GM15510 (cell line): ENCODE results near the gene SEPTIN8.

ENCODE experiments used
- POLR2A ChIP-seq: IDR thresholded peaks from 3 replicates; pipeline ENCODE4 v1.6.1; 2011; ENCODE audit warnings: borderline replicate concordance; ENCODE audit not compliant: insufficient read length; ENCODE audit errors: extremely low read depth

The SEPTIN8 gene

DNA sequence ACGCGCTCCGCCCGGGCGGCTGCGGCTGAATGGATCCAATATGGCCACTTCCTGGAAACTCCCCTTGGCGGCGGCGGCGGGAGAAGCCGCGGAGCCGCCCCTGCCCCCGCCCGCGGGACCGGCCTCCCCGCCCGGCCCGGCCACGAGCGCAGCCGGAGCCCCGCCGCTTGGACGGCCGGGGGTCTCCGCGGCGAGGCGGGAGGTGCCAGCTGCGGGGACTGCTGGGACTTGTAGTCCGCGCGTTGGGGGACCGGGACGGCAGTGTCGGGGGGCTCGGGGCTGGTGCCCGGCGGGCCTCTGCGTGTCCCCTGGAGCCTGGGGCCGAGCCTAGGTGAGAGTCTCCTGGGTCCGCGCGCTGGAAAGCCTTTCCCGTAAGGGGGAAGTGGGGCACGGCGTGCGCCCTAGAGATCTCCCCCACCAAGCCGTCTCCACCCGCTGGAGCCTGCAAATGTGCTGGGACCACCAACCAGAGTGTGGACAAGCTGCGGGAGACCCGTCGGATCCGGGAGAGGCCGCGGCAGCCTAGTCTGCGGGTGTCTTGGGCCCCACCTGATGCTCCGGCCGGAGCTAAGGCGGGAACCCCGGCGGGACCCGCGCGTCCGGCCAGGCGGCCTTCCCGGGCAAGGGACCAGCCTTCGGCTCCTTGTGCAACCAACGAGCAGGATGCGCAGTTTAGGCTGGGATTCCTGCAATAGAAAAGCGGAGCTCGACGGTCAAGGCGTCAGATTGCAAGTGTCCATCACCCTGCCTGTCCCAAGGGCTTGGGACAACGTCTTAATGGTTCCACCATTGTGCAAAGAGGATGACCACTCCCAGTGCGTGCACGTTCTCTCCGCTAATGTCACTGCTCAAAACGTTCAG lies at the start of gene SEPTIN8:
SEPTIN8 (minus strand) TSS at position 31 of the 861 bp plus-strand sequence. CDS start 102 bp downstream, outside the sequence.
- TF ChIP-seq POLR2A, result peak; percentile 26

- no peak for TF ChIP-seq POLR2A
Measured at GRCh38 chr5:132826424-132827082, 49.5 kb upstream of the SEPTIN8 start.

GRCh38 chr5:132825834-132826391 lies 48.9 kb upstream of the SEPTIN8 start:
- TF ChIP-seq POLR2A, result no peak

- no peak for TF ChIP-seq POLR2A
Measured at GRCh38 chr5:132825033-132825833, 48.2 kb upstream of the SEPTIN8 start.

- no peak for TF ChIP-seq POLR2A
Measured at GRCh38 chr5:132824426-132824825, 47.4 kb upstream of the SEPTIN8 start.

DNA sequence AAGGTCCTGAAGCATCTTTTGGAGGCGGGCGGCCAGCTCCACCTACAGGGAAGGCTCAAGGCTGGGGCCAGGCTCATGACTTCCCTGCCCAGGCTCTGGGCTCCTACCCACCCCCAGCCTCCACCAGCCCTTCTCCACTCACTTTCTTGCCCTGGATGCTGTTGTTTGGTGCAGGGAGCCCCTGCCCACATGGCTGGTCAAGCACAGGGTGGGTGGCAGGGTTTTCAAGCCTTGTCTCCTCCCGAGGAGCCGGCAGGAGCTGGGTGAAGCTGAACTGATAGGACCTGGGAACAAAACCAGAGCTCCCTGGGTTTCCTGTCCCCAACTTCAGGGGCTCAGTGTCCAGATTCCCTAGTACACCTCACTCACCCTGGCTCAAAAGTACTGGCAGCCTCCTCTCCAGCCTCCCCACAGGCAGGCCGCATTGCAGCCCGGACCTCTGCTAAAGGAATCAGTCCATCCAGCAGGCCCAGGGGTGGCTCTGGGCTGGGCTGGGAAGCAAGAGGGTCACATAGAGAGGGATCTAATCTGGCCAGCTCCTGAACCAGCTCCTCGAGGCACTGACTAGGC lies 46.5 kb upstream of the SEPTIN8 start:
- TF ChIP-seq POLR2A, result no peak

- TF ChIP-seq POLR2A, result no peak
Measured at GRCh38 chr5:132822650-132823480, 45.8 kb upstream of the SEPTIN8 start.

DNA sequence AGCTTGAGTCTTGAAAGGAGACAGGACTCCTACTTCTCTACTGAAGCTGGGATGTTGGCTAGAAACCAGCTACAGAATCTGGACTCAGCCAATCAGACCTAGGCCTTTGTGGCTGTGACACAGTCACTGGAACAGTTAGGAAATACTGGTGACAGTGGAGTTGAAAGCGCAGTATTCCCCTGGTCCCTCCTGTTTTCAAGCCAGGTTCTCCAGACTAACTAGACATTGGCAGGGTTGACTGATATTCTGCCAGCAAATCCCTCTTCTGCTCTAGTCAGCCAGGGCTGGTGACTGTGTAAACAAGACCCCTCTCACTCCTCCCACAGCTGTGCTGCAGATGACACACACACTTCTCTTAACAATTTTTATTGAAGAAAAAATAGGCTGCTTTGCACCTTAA lies 44.8 kb upstream of the SEPTIN8 start:
- TF ChIP-seq POLR2A, result no peak

DNA sequence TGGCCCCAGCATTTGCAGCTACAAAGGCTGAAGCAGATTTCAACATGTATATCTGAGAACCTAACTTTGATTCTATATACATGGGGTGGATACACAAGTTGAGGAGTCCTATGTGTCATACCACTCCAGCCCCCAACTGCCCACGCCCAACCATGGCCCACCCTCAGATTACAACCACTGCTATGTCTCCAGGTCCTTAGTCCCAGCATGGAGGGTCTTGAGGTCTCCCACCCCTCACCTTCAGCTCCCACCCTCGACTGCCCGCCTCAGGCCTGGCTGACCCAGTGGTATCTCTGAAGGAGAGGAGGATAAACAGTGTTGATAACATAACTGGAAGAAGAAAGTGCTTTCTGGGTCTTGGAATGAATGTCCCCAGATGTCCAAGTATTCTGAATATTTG lies 44.3 kb upstream of the SEPTIN8 start:
- no peak for TF ChIP-seq POLR2A

- no peak for TF ChIP-seq POLR2A
Measured at GRCh38 chr5:132820162-132820754, 43.2 kb upstream of the SEPTIN8 start.

GRCh38 chr5:132819468-132819867 lies 42.4 kb upstream of the SEPTIN8 start:
- no peak for TF ChIP-seq POLR2A

DNA sequence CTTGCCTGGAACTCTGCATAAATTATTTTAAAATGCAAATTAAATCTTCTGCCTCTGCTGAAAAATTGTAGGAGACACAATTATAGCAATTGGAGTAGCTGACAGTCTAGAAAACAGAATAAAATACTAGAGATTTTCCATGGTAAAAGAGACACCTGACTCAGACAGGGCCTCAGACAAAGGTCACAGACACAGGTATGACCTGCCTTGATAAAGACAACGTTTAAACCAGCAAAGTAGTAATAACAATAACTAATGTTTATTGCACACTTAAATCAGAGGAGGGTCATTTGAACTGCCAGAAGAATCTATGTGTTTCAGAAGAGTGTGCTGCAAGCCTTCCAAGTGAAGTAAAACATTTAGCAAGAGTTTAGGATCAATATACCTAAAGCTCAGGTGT lies 40.0 kb upstream of the SEPTIN8 start:
- no peak for TF ChIP-seq POLR2A

DNA sequence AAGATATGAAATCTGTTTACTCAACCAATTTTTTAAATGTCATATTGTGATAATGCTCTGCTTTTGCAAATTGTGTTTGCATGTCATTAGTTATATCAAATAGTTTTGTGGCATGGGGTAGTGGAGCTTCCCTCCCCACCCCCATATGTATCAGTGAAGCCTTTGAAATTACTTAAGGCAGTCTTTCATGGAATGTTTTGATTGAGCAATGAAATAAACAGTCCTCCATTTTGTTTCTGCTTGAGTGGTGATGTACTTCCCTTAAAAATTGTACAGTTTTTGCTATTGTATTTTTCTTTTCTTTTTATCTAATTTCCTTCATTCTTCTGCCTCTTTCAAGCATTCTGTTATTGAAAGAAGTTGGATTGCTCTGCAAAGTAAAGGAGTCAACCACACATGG lies 39.5 kb upstream of the SEPTIN8 start:
- no peak for TF ChIP-seq POLR2A

GRCh38 chr5:132816083-132816482 lies 39.0 kb upstream of the SEPTIN8 start:
- TF ChIP-seq POLR2A, result no peak

DNA sequence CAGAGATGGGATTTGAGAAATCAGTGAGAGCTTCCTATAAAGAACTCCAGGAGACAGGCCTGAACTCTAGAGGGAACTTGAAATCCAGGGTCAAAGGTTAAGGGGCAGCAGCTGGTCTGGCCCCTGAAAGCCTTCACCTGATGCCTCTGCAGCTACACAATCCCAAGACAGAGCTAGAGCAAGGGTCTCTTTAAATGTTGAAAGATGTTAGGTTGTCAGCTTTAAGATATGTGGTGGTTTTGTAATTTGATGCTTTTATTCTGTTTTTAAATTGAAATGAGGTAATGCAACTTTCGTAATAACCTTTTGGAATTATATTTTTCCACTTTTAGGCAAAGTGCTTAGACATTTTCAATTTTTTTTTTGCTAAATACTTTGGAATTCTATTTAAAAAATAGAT lies 38.4 kb upstream of the SEPTIN8 start:
- TF ChIP-seq POLR2A, result no peak
